IMR-90 (cell line): Measurements from ENCODE around the gene ARHGAP12.

Experiments
- BHLHE40 ChIP-seq: fragments of 150-350 bp; IDR thresholded peaks from 2 replicates; pipeline ENCODE4 v1.6.1; 2016; ENCODE audit warnings: mild to moderate bottlenecking, low read depth, low read length
- MAFK ChIP-seq: IDR thresholded peaks from 2 replicates; pipeline ENCODE4 v1.6.1; 2012; ENCODE audit warnings: low read depth, low read length, improper control_type of control experiment
- MAZ ChIP-seq: IDR thresholded peaks from 2 replicates; pipeline ENCODE4 v1.6.1; 2012; ENCODE audit warnings: low read depth, mild to moderate bottlenecking, low read length, improper control_type of control experiment, moderate library complexity, borderline replicate concordance
- MXI1 ChIP-seq: IDR thresholded peaks from 2 replicates; pipeline ENCODE4 v1.6.1; 2012; ENCODE audit warnings: low read depth, mild to moderate bottlenecking, low read length, moderate library complexity, borderline replicate concordance
- POLR2A ChIP-seq: IDR thresholded peaks from 2 replicates; pipeline ENCODE4 v1.6.1; 2012; ENCODE audit warnings: mild to moderate bottlenecking, low read depth, low read length
- RCOR1 ChIP-seq: IDR thresholded peaks from 2 replicates; pipeline ENCODE4 v1.6.1; 2012; ENCODE audit warnings: mild to moderate bottlenecking, low read length, improper control_type of control experiment; ENCODE audit not compliant: insufficient replicate concordance
- SMC3 ChIP-seq: fragments of 150-350 bp; IDR thresholded peaks from 2 replicates; pipeline ENCODE4 v1.6.1; 2016; ENCODE audit warnings: low read depth, mild to moderate bottlenecking, antibody characterized with exemption, low read length, moderate library complexity
- TF ChIP-seq, protein P1 (sequence below): conservative IDR thresholded peaks from 2 replicates; pipeline ENCODE4 v1.5.1; 2012; ENCODE audit warnings: mild to moderate bottlenecking, low read depth, low read length, improper control_type of control experiment
- TF ChIP-seq, protein P2 (sequence below): fragments of 150-350 bp; IDR thresholded peaks from 2 replicates; pipeline ENCODE4 v1.6.1; 2017; ENCODE audit warnings: mild to moderate bottlenecking, antibody characterized with exemption, low read length, low read depth
- TF ChIP-seq, protein P3 (sequence below): fragments of 150-350 bp; IDR thresholded peaks from 2 replicates; pipeline ENCODE4 v1.6.1; 2016; ENCODE audit warnings: low read depth, mild to moderate bottlenecking, low read length, moderate library complexity, borderline replicate concordance

DNA sequence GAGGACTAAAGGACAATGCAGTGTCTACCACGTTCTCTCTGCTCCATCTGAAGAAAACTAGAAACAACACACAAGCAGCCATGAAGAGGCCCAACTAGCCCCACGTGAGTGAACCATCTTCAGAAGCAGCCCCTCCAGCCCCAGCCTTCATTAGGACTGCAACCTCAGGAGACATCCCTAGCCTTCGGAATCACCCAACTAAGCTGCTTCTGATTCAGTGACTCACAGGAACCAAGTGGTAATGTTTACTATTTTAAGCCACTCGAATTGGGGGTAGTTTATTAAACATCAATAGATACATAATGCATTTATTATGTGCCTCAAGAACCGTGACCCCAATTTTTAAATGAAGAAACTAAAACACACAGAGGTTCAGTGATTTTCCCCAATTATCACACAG is 22.6 kb downstream of the ARHGAP12 start:
- TF ChIP-seq, protein P1, sequence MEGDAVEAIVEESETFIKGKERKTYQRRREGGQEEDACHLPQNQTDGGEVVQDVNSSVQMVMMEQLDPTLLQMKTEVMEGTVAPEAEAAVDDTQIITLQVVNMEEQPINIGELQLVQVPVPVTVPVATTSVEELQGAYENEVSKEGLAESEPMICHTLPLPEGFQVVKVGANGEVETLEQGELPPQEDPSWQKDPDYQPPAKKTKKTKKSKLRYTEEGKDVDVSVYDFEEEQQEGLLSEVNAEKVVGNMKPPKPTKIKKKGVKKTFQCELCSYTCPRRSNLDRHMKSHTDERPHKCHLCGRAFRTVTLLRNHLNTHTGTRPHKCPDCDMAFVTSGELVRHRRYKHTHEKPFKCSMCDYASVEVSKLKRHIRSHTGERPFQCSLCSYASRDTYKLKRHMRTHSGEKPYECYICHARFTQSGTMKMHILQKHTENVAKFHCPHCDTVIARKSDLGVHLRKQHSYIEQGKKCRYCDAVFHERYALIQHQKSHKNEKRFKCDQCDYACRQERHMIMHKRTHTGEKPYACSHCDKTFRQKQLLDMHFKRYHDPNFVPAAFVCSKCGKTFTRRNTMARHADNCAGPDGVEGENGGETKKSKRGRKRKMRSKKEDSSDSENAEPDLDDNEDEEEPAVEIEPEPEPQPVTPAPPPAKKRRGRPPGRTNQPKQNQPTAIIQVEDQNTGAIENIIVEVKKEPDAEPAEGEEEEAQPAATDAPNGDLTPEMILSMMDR, result no peak
- no peak for TF ChIP-seq BHLHE40
- TF ChIP-seq, protein P2, sequence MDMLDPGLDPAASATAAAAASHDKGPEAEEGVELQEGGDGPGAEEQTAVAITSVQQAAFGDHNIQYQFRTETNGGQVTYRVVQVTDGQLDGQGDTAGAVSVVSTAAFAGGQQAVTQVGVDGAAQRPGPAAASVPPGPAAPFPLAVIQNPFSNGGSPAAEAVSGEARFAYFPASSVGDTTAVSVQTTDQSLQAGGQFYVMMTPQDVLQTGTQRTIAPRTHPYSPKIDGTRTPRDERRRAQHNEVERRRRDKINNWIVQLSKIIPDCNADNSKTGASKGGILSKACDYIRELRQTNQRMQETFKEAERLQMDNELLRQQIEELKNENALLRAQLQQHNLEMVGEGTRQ, result no peak
- no peak for TF ChIP-seq SMC3
- TF ChIP-seq MXI1, result no peak
- no peak for TF ChIP-seq MAFK
- no peak for TF ChIP-seq POLR2A
- no peak for TF ChIP-seq MAZ
- TF ChIP-seq, protein P3, sequence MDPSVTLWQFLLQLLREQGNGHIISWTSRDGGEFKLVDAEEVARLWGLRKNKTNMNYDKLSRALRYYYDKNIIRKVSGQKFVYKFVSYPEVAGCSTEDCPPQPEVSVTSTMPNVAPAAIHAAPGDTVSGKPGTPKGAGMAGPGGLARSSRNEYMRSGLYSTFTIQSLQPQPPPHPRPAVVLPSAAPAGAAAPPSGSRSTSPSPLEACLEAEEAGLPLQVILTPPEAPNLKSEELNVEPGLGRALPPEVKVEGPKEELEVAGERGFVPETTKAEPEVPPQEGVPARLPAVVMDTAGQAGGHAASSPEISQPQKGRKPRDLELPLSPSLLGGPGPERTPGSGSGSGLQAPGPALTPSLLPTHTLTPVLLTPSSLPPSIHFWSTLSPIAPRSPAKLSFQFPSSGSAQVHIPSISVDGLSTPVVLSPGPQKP, result no peak
- TF ChIP-seq RCOR1, result no peak
